ENCODE results near the gene MST1. TPM values are rescaled to one million over a fixed set of nuclear protein-coding genes. Genes with fewer than 3 reads are reported as not detected.

MST1 gene
- total RNA-seq, 6 donors from 2014 or later = 8.9 to 58.7 (median 18.1) TPM

DNA sequence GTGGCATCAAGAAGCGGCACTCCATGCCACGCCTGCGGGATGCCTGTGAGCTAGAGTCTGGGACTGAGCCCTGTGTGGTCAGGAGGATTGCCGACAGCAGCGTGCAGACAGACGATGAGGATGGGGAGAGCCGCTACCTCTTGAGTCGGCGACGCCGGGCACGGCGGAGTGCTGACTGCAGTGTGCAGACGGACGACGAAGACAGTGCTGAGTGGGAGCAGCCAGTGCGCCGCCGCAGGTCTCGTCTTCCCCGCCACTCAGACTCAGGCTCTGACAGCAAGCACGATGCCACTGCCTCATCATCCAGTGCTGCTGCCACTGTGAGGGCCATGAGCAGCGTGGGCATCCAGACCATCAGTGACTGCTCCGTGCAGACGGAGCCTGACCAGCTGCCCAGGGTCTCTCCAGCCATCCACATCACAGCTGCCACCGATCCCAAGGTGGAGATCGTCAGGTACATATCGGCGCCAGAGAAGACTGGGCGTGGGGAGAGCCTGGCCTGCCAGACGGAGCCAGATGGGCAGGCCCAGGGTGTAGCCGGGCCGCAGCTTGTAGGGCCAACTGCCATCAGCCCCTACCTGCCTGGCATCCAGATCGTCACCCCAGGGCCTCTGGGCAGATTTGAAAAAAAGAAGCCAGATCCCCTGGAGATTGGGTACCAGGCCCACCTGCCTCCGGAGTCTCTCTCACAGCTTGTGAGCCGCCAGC lies 31.9 kb downstream of the MST1 start:
- WGBS, 2 donors = 92 to 95% methylated on average over 28 to 36 of the region's 36 CpGs
- no peaks in the 10 kb centered on the region for H3K27me3 ChIP-seq
- DNase-seq (peak in 1 of 2 donors; percentile 83), ATAC-seq (ENCODE audit: low FRiP score in 2 of 2) (no peak)
- no peaks in the 10 kb centered on the region for H3K9me3 ChIP-seq
- no peak overlapping the region for H3K27ac ChIP-seq
- H3K36me3 ChIP-seq = no peaks in the 10 kb centered on the region
- TF ChIP-seq, protein P1, sequence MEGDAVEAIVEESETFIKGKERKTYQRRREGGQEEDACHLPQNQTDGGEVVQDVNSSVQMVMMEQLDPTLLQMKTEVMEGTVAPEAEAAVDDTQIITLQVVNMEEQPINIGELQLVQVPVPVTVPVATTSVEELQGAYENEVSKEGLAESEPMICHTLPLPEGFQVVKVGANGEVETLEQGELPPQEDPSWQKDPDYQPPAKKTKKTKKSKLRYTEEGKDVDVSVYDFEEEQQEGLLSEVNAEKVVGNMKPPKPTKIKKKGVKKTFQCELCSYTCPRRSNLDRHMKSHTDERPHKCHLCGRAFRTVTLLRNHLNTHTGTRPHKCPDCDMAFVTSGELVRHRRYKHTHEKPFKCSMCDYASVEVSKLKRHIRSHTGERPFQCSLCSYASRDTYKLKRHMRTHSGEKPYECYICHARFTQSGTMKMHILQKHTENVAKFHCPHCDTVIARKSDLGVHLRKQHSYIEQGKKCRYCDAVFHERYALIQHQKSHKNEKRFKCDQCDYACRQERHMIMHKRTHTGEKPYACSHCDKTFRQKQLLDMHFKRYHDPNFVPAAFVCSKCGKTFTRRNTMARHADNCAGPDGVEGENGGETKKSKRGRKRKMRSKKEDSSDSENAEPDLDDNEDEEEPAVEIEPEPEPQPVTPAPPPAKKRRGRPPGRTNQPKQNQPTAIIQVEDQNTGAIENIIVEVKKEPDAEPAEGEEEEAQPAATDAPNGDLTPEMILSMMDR (IDR thresholded peaks at IDR 0.05) = no peak
- TF ChIP-seq EP300 (IDR thresholded peaks at IDR 0.05) = no peak
- no peak for TF ChIP-seq POLR2AphosphoS5 (IDR thresholded peaks at IDR 0.05)
- no peak for TF ChIP-seq POLR2A (IDR thresholded peaks at IDR 0.05)
- no peak overlapping the region for H3K4me3 ChIP-seq
- no peaks in the 10 kb centered on the region for H3K4me1 ChIP-seq

DNA sequence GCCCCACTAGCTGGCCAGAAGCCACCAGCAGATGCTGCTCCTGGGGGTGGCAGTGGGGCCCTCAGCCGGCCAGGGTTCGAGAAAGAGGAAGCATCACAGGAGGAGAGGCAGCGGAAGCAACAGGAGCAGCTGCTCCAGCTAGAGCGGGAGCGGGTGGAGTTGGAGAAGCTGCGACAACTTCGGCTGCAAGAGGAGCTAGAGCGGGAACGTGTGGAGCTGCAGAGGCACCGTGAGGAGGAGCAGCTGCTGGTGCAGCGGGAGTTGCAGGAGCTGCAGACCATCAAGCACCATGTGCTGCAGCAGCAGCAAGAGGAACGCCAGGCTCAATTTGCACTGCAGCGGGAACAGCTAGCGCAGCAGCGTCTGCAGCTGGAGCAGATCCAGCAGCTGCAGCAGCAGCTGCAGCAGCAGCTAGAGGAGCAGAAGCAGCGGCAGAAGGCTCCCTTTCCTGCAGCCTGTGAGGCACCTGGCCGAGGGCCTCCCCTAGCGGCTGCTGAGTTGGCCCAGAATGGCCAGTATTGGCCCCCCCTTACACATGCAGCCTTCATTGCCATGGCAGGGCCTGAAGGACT lies 32.6 kb downstream of the MST1 start:
- no peak for DNase-seq
- 69 to 79% methylated on average over 14 to 18 of the region's 18 CpGs for WGBS, 2 donors

DNA sequence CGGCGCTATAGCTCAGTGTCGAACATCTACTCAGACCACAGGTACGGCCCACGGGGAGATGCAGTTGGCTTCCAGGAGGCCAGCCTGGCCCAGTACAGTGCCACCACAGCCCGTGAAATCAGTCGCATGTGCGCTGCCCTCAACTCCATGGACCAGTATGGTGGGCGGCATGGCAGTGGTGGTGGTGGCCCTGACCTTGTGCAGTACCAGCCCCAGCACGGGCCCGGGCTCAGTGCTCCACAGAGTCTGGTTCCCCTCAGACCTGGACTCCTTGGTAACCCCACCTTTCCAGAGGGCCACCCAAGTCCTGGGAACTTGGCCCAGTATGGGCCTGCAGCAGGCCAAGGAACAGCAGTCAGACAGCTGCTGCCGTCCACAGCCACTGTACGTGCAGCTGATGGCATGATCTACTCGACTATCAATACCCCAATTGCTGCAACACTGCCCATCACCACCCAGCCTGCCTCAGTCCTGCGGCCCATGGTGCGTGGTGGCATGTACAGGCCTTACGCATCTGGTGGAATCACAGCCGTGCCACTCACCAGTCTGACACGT lies 33.5 kb downstream of the MST1 start:
- TF ChIP-seq EP300 (IDR thresholded peaks at IDR 0.05) (no peak), POLR2AphosphoS5 (IDR thresholded peaks at IDR 0.05) (no peak), POLR2A (IDR thresholded peaks at IDR 0.05) (no peak)
- TF ChIP-seq, protein P1 (IDR thresholded peaks at IDR 0.05) = no peak
- Histone ChIP-seq H3K27ac (no peak overlapping the region), H3K9me3 (no peaks in the 10 kb centered on the region), H3K36me3 (no peaks in the 10 kb centered on the region), H3K27me3 (no peaks in the 10 kb centered on the region), H3K4me3 (no peak overlapping the region), H3K4me1 (no peaks in the 10 kb centered on the region)
- no peak for DNase-seq
- 91 to 95% methylated on average over 12 to 13 of the region's 19 CpGs for WGBS, 2 donors
- no peak for ATAC-seq (ENCODE audit: low FRiP score in 2 of 2)

More for the DNA sequence above, 32.6 kb downstream of the MST1 start:
- Histone ChIP-seq H3K9me3 (no peaks in the 10 kb centered on the region), H3K4me1 (no peaks in the 10 kb centered on the region), H3K4me3 (no peak overlapping the region), H3K36me3 (no peaks in the 10 kb centered on the region), H3K27ac (no peak overlapping the region), H3K27me3 (no peaks in the 10 kb centered on the region)
- no peak for TF ChIP-seq EP300 (IDR thresholded peaks at IDR 0.05)
- TF ChIP-seq, protein P1 (IDR thresholded peaks at IDR 0.05) = no peak
- no peak for ATAC-seq (ENCODE audit: low FRiP score in 2 of 2)

DNA sequence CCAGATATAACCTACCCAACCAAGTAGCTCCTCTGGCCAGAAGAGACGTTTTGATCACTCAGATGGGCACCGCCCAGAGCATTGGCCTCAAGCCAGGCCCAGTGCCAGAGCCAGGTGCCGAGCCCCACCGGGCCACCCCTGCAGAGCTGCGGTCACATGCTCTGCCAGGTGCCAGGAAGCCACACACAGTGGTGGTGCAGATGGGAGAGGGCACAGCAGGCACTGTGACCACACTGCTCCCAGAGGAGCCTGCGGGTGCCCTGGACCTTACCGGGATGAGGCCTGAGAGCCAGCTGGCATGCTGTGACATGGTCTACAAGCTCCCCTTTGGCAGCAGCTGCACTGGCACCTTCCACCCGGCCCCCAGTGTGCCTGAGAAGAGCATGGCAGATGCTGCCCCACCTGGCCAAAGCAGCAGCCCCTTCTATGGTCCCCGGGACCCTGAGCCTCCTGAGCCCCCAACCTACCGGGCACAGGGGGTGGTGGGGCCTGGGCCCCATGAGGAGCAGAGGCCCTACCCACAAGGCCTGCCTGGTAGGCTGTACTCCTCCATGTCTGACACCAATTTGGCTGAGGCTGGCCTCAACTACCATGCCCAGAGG lies 34.2 kb downstream of the MST1 start:
- Histone ChIP-seq H3K36me3 (no peaks in the 10 kb centered on the region), H3K4me1 (no peaks in the 10 kb centered on the region)
- DNase-seq = no peak

More for the DNA sequence above, 34.2 kb downstream of the MST1 start:
- 40 to 69% methylated on average over 1 to 4 of the region's 10 CpGs for WGBS, 2 donors
- H3K4me3 ChIP-seq = no peak overlapping the region
- TF ChIP-seq POLR2A (IDR thresholded peaks at IDR 0.05) (no peak), POLR2AphosphoS5 (IDR thresholded peaks at IDR 0.05) (no peak), EP300 (IDR thresholded peaks at IDR 0.05) (no peak)
- TF ChIP-seq, protein P1 (IDR thresholded peaks at IDR 0.05) = no peak
- H3K27me3 ChIP-seq = no peaks in the 10 kb centered on the region
- ATAC-seq (ENCODE audit: low FRiP score in 2 of 2) = no peak
- H3K9me3 ChIP-seq = no peaks in the 10 kb centered on the region
- no peak overlapping the region for H3K27ac ChIP-seq
